CD4-positive, alpha-beta T cell treated with Interleukin-2 at 100 ng/mL for 4 hours (primary cell): ENCODE data around the gene MSL2.
"Not testable (repeated sequence)": the region's sequence is repeated elsewhere in the genome, so short reads cannot be mapped to it uniquely, and the experiment has no call there.

Experiments
- DNase-seq: peaks from one replicate; pipeline ENCODE4 v3.0.0-alpha.2; 2020; ENCODE audit warnings: low spot score

MSL2 gene

DNA sequence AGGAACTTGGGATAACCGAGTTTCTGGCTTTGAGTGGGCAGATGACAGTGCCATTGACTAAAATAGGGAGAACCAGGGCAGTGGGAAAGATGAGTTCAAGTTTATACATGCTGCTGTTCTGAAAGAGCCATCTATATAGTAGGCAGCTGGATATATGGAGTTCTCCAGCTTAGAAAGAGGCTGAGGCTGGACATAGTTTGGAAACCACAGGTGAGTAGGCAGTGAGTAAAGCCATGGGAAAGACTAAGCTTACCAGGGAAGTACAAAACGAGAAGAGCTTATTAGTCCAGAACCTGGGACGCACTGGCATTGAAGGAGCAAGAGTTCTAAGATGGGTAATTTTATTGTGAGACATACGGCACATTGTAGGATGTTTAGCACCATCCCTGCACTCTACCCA is 54.2 kb downstream of the MSL2 start:
- no peak for DNase-seq

- no peak for DNase-seq
Observed at GRCh38 chr3:136141291-136141785, 54.8 kb downstream of the MSL2 start.

- no peak for DNase-seq
Observed at GRCh38 chr3:136136454-136136853, 59.7 kb downstream of the MSL2 start.

DNA sequence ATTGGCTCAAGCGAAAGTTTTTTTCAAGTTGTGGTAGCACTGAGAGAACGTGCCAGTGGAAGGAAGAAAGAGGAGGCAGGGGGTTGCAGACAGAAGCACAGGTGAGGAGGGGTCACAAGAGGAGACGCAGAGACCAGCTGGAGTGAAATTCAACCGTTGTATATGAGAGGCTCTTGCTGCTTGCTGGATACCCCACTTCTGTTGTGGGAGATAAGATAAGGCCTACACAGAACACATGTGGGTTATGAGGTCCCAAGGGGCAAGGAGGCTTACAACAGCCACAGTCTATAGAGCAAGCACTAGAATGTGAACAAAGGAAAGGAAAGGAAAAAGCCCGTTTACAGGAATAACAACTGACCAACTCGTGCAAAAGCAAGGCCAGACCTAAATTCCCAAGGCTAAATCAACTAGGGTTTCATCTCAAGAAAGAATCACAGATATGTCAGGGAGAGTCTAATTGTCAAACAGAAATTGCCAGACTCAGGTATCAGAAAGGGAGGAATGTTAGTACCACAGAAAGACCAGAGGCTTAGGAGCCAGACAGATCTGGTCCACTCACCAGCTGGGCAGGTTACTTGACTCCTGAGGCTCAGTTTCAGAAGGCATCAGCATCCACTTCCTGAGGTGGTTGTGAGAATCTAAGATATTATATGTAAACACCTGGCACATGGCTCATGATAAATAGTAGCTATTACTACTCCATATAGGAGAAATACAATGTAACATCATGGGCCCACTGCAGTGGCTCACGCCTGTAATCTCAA is 60.9 kb downstream of the MSL2 start:
- no peak for DNase-seq

GRCh38 chr3:136134091-136134490 is 62.0 kb downstream of the MSL2 start:
- no peak for DNase-seq

DNA sequence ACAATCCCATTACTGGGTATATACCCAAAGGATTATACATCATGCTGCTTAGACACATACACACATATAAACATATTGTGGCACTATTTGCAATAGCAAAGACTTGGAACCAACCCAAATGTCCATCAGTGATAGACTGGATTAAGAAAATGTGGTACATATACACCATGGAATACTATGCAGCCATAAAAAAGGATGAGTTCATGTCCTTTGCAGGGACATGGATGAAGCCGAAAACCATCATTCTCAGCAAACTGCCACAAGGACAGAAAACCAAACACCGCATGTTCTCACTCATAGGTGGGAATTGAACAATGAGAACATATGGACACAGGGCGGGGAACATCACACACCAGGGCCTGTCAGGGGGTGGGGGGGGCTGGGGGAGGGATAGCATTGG is 64.5 kb downstream of the MSL2 start:
- not testable (repeated sequence) for DNase-seq

- DNase-seq, result no peak
Observed at GRCh38 chr3:136122006-136122405, 74.1 kb downstream of the MSL2 start.

DNA sequence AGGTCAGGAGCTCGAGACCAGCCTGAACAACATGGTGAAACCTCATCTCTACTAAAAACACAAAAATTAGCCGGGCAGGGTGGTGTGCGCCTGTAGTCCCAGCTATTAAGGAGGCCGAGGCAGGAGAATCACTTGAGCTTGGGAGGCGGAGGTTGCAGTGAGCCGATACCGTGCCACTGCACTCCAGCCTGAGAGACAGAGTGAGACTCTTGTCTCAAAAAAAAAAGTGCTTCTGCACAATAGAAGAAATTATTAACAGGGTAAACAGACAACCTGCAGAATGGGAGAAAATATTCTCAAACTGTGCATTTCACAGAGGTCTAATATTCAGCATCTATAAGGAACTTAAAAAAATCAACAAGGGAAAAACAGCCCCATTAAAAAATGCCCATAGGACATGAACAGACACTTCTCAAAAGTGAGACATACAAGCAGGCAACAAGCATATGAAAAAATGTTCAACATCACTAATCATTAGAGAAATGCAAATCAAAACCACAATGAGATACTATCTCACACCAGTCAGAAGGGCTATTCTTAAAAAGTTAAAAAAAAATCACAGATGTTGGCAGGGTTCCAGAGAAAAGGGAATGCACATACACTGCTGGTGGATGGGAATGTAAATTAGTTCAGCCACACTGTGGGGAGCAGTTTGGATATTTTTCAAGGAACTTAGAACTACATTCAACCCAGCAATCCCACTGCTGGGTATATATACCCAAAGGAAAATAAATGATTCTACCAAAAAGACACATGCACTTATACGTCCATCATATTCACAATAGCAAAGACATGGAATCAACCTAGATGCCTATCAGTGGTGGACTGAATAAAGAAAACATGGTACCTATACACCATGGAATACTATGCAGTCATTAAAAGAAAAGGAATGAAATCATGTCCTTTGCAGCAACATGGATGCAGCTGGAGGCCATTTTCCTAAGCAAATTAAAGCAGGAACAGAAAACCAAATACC is 75.5 kb downstream of the MSL2 start:
- no peak for DNase-seq

- not testable (repeated sequence) for DNase-seq
Observed at GRCh38 chr3:136119783-136120182, 76.4 kb downstream of the MSL2 start.

DNA sequence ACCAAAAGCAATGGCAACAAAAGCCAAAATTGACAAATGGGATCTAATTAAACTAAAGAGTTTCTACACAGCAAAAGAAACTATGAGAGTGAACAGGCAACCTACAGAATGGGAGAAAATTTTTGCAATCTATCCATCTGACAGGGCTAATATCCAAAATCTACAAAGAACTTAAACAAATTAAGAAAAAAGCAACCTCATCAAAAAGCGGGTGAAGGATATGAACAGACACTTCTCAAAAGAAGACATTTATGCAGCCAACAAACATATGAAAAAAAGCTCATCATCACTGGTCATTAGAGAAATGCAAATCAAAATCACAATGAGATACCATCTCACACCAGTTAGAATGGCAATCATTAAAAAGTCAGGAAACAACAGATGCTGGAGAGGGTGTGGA is 76.8 kb downstream of the MSL2 start:
- not testable (repeated sequence) for DNase-seq

- no peak for DNase-seq
Observed at GRCh38 chr3:136114421-136114820, 81.7 kb downstream of the MSL2 start.

- DNase-seq, result no peak
Observed at GRCh38 chr3:136110481-136110880, 85.7 kb downstream of the MSL2 start.

- DNase-seq, result no peak
Observed at GRCh38 chr3:136109499-136109898, 86.6 kb downstream of the MSL2 start.

- DNase-seq, result no peak
Observed at GRCh38 chr3:136106101-136106500, 90.0 kb downstream of the MSL2 start.

GRCh38 chr3:136105044-136105443 is 91.1 kb downstream of the MSL2 start:
- no peak for DNase-seq
